NCI-H2081 treated with DMSO at 0.1 percent for 48 hours (cell line): ENCODE results near the gene SLC35A3.
"Not testable (repeated sequence)": the region's sequence is repeated elsewhere in the genome, so short reads cannot be mapped to it uniquely, and the experiment has no call there.

Experiments used
- DNase-seq: peaks from one replicate; lab custom pipeline; 2025; lab: John Stamatoyannopoulos, UW

The SLC35A3 gene

DNA sequence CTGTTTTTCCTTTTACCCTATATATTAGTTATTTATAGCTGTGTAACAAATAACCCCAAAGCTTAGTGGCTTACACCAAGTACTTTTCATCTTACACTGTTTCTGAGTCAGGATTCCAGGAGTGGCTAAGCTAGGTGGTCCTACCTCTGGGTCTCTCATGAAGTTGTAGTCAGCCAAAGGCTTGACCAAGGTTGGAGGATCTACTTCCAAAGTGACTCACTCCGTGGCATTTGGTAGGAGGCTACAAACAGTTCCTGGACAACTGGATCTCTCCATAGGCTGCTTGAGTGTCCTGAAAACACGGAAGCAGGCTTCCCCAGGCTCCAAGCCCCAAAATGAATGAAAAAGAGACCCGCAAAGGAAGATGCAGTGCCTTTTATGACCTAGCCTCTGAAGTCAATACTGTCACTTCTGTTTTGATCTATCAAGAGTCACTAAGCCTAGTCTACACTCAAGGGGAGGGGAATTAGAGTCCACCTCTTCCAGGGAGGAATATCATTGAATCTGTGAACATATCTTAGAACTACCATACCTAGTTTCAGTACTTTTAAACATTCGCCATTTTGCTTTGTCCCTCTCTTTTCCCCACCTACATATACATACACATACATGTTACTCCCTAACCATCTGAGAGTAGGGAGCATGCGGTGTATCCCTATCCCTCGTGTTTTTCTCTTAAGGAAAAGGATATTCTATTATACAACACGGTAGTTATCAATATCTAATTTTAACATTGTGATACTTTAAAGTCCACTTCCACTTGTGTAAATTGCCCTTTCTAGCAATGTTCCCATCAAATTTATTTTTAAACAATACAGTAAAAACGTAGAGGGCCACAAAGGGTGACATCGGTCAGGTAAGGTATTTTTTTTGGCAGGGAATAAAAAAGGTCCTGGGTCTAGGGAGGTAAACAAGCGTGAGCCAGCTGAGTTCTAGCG is 67.2 kb downstream of the SLC35A3 start:
- no peak for DNase-seq

- DNase-seq = no peak
These were observed 67.8 kb downstream of the SLC35A3 start for GRCh38 chr1:100037656-100037926.

- DNase-seq = no peak
These were observed 68.3 kb downstream of the SLC35A3 start for GRCh38 chr1:100037927-100038659.

DNA sequence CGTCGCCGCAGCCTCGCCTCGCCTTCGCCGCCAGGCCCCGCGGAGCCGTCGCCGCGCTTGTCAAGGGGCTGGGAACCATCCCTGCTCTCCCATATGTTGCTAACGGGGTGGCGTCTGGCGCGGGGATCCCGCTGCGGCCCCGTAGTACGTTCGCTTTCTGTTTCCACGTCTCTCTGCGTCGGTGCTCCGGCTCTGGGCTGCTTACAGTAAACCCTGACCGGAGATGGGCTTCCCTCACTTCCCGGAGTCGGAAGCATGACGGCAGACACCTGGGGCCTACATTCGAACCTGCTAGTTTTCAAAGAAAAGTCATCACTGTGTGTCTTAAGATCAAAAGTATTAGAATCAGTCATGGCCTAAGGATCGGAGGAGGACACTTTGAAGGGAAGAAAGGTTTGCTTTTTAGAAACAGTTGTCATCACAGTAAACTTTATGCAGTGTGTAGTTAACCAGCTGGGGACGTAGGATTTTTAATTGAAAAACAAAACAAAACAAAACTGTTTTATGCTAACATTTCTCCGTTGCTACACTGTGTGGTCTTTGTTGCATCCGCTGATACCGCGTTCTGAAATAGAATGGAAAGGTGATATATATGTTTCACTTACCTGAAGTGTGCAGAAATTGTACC is 69.0 kb downstream of the SLC35A3 start:
- no peak for DNase-seq

DNA sequence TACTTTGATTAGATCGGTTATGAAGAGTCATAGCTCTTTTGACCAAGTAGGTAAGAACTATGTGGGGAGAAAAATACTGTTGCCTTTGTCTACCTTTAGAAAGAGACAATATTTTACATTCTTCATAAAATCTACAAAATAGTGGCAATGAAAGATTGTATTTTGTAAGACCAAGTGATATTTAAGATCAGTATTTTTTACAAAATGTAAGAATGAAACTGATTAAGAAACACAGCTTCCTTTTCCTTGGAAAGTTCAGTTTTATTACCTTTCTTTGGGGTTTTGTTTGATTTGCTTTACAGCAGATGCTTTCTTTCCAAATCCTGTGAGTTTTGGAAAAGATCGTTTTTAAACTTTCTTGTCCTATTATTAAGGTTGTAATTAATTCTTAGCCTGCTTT is 69.8 kb downstream of the SLC35A3 start:
- DNase-seq = no peak

- no peak for DNase-seq
These were observed 75.4 kb downstream of the SLC35A3 start for GRCh38 chr1:100045206-100045605.

DNA sequence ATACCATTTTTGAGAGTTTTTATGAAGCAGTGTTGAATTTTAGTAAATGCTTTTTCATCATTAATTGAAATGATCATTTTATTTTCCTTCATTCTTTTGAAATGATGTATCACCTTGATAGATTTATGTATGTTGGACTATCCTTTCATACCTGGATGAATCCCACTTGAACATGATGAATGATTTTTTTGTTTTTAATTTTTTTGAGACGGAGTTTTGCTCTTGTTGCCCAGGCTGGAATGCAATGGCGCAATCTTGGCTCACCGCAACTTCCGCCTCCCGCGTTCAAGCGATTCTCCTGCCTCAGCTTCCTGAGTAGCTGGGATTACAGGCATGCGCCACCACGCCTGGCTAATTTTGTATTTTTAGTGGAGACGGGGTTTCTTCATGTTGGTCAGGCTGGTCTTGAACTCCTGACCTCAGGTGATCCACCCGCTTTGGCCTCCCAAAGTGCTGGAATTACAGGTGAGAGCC is 77.5 kb downstream of the SLC35A3 start:
- not testable (repeated sequence) for DNase-seq

DNA sequence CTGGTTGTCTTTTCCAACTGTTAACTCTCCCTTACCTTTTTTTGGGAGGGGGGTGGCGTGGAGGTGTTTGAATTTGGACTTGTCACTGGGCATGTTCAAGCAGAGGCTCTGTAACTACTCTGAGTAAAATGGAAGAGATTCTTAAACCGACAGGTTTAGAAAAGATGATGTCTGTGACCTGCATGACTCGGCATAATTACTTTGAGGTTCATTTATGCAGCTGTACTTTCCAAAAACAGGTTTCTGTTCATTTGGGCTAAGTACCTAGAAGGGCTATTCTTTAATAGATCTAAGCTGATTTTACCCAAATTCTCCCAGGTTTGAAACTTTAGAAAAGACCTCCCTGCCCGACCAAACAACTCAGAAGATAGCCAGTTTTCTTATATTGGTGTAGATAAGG is 80.3 kb downstream of the SLC35A3 start:
- no peak for DNase-seq

- no peak for DNase-seq
These were observed 81.6 kb downstream of the SLC35A3 start for GRCh38 chr1:100051401-100051800.

- no peak for DNase-seq
These were observed 82.1 kb downstream of the SLC35A3 start for GRCh38 chr1:100051893-100052292.

DNA sequence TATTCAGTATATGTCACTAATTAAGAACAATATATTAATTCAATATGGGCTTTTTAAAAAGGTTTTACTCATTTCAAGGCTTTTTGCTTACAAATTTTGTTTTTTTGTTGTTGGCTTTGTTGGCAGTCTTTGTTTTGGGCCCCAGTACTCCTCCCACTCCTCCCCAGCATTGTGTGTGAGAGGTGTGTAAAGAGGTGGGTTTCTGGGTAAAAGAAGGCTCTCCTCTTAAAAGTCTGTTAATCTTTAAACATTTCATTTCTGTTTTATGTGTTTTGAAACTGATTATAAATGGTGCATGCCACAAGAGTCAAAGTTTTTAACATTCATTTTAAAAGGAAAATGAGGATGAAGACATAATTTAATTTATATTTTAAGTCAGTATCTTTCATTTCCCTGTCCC is 83.3 kb downstream of the SLC35A3 start:
- DNase-seq = no peak

- no peak for DNase-seq
These were observed 83.9 kb downstream of the SLC35A3 start for GRCh38 chr1:100053727-100054126.

DNA sequence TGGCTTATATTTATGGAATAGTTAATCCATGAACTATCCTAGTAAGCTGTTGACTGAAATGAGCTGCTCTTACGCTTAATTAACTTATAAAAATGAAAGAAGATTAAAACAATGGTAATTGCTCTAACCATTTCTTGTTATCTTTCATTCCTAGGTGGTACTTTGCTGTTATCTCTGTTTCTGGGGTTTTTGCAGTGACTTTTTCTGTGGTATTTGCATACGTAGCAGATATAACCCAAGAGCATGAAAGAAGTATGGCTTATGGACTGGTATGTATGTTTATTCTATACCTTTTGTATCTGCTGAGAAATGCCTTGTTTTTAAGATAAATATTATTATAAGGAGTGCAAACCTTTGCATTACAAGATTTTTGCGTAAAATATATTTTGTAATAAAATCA is 91.9 kb downstream of the SLC35A3 start:
- no peak for DNase-seq

GRCh38 chr1:100065183-100065968 is 95.6 kb downstream of the SLC35A3 start:
- no peak for DNase-seq

DNA sequence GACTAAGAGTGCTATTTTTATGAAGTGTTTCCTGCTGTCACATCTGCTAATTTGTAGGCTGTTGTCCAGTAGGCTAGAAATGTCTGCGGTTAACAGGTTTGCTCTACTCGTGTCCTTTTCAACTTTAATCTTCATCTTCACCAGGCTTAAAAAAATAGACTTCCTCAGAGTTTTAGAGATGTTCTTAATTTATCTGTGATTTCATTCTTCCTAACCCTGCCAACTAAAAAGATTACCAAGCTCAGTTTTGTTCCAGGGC is 96.1 kb downstream of the SLC35A3 start:
- no peak for DNase-seq

- DNase-seq = no peak
These were observed 100.6 kb downstream of the SLC35A3 start for GRCh38 chr1:100070201-100070939.

DNA sequence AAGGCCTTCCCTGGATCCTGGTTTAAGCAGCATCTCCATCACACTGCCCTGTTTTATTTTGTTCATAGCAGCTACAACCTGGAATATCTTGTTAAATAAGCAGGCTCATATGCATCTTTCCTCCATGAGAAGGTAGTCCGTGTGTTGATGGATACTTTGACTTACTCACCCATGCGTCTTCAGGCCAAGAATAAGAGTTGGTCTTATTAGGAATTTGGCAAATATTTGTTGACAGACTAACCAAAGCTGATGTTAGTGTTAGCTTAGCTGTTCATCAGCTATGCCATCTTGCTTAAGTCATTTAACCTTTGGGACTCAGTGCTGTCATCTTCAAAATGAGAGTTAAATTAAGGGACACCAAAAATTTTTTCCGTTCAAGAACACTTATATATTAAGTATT is 103.7 kb downstream of the SLC35A3 start:
- no peak for DNase-seq

DNA sequence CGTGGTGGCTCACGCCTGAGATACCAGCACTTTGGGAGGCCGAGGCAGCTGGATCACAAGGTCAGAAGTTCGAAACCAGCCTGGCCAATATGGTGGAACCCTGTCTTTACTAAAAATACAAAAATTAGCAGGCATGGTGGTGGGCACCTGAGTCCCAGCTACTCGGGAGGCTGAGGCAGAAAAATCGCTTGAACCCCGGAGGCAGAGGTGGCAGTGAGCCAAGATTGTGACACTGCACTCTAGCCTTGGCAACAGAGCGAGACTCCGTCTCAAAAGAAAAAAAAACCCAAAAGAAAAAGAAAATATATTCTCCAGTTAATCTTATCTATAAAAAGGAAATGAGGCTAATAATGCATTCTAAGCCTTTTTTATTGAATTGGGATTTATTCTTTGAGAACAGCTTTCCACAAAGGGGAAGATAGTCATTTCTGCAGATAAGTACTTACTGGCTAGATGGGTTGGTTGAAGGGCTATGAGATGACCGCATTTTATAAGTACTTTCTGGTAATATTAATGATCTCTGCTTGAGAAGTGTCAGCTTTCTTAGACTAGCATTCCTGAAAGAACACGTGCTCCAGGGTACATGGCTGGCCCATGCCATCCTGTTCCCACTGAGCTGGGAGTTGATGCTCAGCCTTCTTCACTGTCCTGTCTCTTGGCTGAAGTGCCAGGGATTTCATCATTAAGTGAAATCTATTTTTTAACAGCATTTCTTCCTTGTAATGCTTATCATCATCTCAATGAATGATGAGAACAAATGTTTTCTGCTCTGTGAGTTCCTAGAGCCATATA is 105.0 kb downstream of the SLC35A3 start:
- no peak for DNase-seq

DNA sequence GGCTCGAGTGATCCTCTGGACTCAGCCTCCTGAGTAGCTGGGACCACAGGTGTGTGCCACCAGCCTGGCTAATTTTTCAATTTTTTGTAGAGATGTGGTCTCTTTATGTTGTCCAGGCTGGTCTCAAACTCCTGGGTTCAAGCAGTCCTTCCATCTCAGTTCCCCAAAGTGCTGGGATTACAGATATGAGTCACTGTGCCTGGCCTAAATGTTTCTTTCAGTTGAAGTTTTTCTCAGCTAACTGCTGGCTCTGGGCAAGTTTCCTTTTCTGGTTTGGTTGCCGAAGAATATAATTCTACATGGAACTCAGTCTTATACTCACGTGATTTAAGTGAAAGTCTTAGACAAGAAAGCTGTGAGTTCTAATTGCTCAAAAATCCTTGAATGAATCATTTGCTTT is 106.0 kb downstream of the SLC35A3 start:
- no peak for DNase-seq

DNA sequence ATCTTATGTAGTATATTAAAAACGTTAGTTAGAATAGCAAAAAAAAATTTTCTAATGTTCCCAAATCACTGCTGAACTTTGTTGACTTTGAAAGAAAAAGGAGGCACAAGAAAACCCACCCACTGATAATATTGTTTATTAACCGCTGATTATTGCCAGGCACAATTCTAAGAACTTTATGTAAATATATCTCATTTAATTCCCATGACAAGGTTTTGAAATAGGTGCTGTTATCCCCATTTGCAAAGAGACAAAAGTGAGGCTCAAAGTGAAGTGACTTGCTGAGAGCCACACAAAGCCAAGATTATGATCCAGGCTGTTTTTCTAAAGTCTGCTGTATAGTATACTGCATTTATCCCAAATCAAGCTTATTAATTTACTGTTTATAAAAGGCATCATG is 106.5 kb downstream of the SLC35A3 start:
- no peak for DNase-seq

DNA sequence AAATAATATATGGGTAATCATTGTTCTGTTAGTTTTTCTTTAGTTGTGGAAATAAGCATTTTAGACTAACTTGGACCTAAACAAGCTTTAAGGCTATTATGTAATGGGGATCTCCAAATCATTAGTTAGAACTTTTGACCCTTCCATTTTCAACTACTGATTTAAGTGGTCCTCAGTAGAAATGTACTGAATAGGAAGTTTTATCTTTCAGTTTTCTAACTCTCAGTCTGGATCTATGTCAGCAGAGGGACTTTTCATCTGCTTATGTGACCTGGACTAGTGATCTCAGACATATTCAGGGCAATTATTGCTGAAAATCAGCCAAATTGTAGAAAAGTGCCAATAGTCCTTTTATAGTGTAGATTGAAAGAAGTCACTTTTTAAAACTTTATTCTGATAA is 106.9 kb downstream of the SLC35A3 start:
- no peak for DNase-seq
